Measurements from ENCODE around the gene ICE2. TPM values are rescaled to one million over a fixed set of nuclear protein-coding genes. Genes with fewer than 3 reads are reported as not detected.

Gene ICE2
- total RNA-seq, result 21.9 TPM
- long read RNA-seq, full-length matches to known transcripts, result 3 of 7 reads
- long read RNA-seq, partial matches to known transcripts, result 3 of 7 reads
- long read RNA-seq, other reads (novel, unspliced or antisense), result 1 of 7 reads

- ATAC-seq, result peak; percentile 97
- intact Hi-C loops (cut with DNase I), result no loop called here
- peak; percentile 99 for DNase-seq (ENCODE audit: missing footprints)
Measured at GRCh38 chr15:60478566-60479360, at the start of gene ICE2. Gene ICE2 (minus strand): TSS chr15:60479142. CDS start chr15:60477977, 1,165 bp downstream.

- no peak for DNase-seq (ENCODE audit: missing footprints)
- intact Hi-C loops (cut with DNase I), result no loop called here
- ATAC-seq, result no peak
Measured at GRCh38 chr15:60528530-60528929, 49.6 kb upstream of the ICE2 start.

- intact Hi-C loops (cut with DNase I), result no loop called here
- ATAC-seq (no peak), DNase-seq (ENCODE audit: missing footprints) (no peak)
Measured at GRCh38 chr15:60527456-60527855, 48.5 kb upstream of the ICE2 start.

GRCh38 chr15:60526127-60526616, 47.2 kb upstream of the ICE2 start:
- ATAC-seq (peak; percentile 79), DNase-seq (ENCODE audit: missing footprints) (no peak)
- intact Hi-C loops (cut with DNase I), result no loop called here

GRCh38 chr15:60525341-60526039, 46.5 kb upstream of the ICE2 start:
- DNase-seq (ENCODE audit: missing footprints) (no peak), ATAC-seq (peak; percentile 68)
- intact Hi-C loops (cut with DNase I), result no loop called here

- intact Hi-C loops (cut with DNase I), result no loop called here
- no peak for ATAC-seq
- DNase-seq (ENCODE audit: missing footprints), result no peak
Measured at GRCh38 chr15:60523056-60523455, 44.1 kb upstream of the ICE2 start.

GRCh38 chr15:60520825-60521368, 42.0 kb upstream of the ICE2 start:
- ATAC-seq (no peak), DNase-seq (ENCODE audit: missing footprints) (peak; percentile 73)
- intact Hi-C loops (cut with DNase I), result no loop called here

GRCh38 chr15:60520013-60520824, 41.3 kb upstream of the ICE2 start:
- ATAC-seq, result no peak
- no peak for DNase-seq (ENCODE audit: missing footprints)
- intact Hi-C loops (cut with DNase I), result no loop called here

- ATAC-seq (no peak), DNase-seq (ENCODE audit: missing footprints) (no peak)
- intact Hi-C loops (cut with DNase I), result no loop called here
Measured at GRCh38 chr15:60519218-60519617, 40.3 kb upstream of the ICE2 start.

GRCh38 chr15:60518511-60518910, 39.6 kb upstream of the ICE2 start:
- intact Hi-C loops (cut with DNase I), result no loop called here
- no peak for DNase-seq (ENCODE audit: missing footprints)
- no peak for ATAC-seq

GRCh38 chr15:60514261-60514881, 35.4 kb upstream of the ICE2 start:
- no peak for ATAC-seq
- DNase-seq (ENCODE audit: missing footprints), result no peak
- intact Hi-C loops (cut with DNase I), result no loop called here

GRCh38 chr15:60513676-60514075, 34.7 kb upstream of the ICE2 start:
- ATAC-seq (no peak), DNase-seq (ENCODE audit: missing footprints) (no peak)
- intact Hi-C loops (cut with DNase I), result no loop called here

GRCh38 chr15:60512937-60513336, 34.0 kb upstream of the ICE2 start:
- ATAC-seq (no peak), DNase-seq (ENCODE audit: missing footprints) (no peak)
- intact Hi-C loops (cut with DNase I), result no loop called here

- intact Hi-C loops (cut with DNase I), result no loop called here
- DNase-seq (ENCODE audit: missing footprints) (no peak), ATAC-seq (no peak)
Measured at GRCh38 chr15:60511351-60512031, 32.5 kb upstream of the ICE2 start.

GRCh38 chr15:60510006-60510405, 31.1 kb upstream of the ICE2 start:
- DNase-seq (ENCODE audit: missing footprints), result no peak
- ATAC-seq, result no peak
- intact Hi-C loops (cut with DNase I), result no loop called here

GRCh38 chr15:60509470-60509869, 30.5 kb upstream of the ICE2 start:
- ATAC-seq (no peak), DNase-seq (ENCODE audit: missing footprints) (no peak)
- intact Hi-C loops (cut with DNase I), result loop anchor here (5.0 kb wide), 2 partner anchors 408 to 1323 kb away; no protein-coding TSS in a partner anchor

- ATAC-seq (no peak), DNase-seq (ENCODE audit: missing footprints) (no peak)
- intact Hi-C loops (cut with DNase I), result loop anchor here (5.0 kb wide), 2 partner anchors 409 to 1324 kb away; no protein-coding TSS in a partner anchor
Measured at GRCh38 chr15:60508442-60508841, 29.5 kb upstream of the ICE2 start.
